ENCODE data around the gene PHACTR3. TPM values are rescaled to one million over a fixed set of nuclear protein-coding genes. Genes with fewer than 3 reads are reported as not detected.

PHACTR3 gene
- total RNA-seq, 1 experiment from 2014 or later: not detected

GRCh38 chr20:59661153-59661552 lies 56.8 kb downstream of the PHACTR3 start:
- no peak overlapping the region for H4K5ac ChIP-seq (ENCODE audit: insufficient read length, low read depth, low read length)
- Mint-ChIP-seq H3K4me1 (no peaks in the 10 kb centered on the region), H3K36me3 (ENCODE audit: insufficient read depth in 1 of 3, low read depth in 3 of 3) (peaks cover 2 to 20% (median 18%) of the 10 kb centered on the region in 3 experiments; a peak in 6 of 7 replicates), H3K27ac (no peak overlapping the region), H3K4me3 (no peak overlapping the region), H3K9me3 (peaks cover 26 to 99% of the 10 kb centered on the region in 2 experiments), H3K27me3 (ENCODE audit: low read depth) (peaks cover 33% of the 10 kb centered on the region)
- no peak overlapping the region for H2BK20ac ChIP-seq (ENCODE audit: low read depth, low read length, poor library complexity, severe bottlenecking)
- no peaks in the 10 kb centered on the region for H4K20me1 ChIP-seq (ENCODE audit: control insufficient read depth, insufficient read depth, insufficient read length)
- H2AK5ac ChIP-seq (ENCODE audit: insufficient read length, low read length): no peak overlapping the region
- H2BK15ac ChIP-seq (ENCODE audit: low read depth, low read length): no peak overlapping the region
- no peaks in the 10 kb centered on the region for H3K23me2 ChIP-seq (ENCODE audit: insufficient read length, low read depth, low read length, poor library complexity, severe bottlenecking)
- H3K23ac ChIP-seq (ENCODE audit: insufficient read length, low read depth, low read length): no peak overlapping the region
- H2AFZ ChIP-seq (ENCODE audit: low read length): no peak overlapping the region
- no peaks in the 10 kb centered on the region for H3K4me1 ChIP-seq (ENCODE audit: insufficient read depth, low read length)
- no peak overlapping the region for H2BK120ac ChIP-seq (ENCODE audit: low read depth, low read length, poor library complexity, severe bottlenecking)
- H3K79me2 ChIP-seq (ENCODE audit: insufficient read depth, low read length): no peaks in the 10 kb centered on the region
- TF ChIP-seq, protein P1, sequence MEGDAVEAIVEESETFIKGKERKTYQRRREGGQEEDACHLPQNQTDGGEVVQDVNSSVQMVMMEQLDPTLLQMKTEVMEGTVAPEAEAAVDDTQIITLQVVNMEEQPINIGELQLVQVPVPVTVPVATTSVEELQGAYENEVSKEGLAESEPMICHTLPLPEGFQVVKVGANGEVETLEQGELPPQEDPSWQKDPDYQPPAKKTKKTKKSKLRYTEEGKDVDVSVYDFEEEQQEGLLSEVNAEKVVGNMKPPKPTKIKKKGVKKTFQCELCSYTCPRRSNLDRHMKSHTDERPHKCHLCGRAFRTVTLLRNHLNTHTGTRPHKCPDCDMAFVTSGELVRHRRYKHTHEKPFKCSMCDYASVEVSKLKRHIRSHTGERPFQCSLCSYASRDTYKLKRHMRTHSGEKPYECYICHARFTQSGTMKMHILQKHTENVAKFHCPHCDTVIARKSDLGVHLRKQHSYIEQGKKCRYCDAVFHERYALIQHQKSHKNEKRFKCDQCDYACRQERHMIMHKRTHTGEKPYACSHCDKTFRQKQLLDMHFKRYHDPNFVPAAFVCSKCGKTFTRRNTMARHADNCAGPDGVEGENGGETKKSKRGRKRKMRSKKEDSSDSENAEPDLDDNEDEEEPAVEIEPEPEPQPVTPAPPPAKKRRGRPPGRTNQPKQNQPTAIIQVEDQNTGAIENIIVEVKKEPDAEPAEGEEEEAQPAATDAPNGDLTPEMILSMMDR (conservative IDR thresholded peaks at IDR 0.05): no peak
- no peak overlapping the region for H3K18ac ChIP-seq (ENCODE audit: insufficient read length, low read depth, low read length)
- no peak overlapping the region for H4K8ac ChIP-seq (replicated peaks; ENCODE audit: insufficient read length, low read depth, low read length)
- no peak overlapping the region for H3K27ac ChIP-seq (ENCODE audit: insufficient read length, low read depth, low read length)
- no peak overlapping the region for H3K9ac ChIP-seq (ENCODE audit: extremely low read depth, insufficient read length, low read length)
- no peak overlapping the region for H3K56ac ChIP-seq (ENCODE audit: insufficient read length, low read depth, low read length)
- H3K4me2 ChIP-seq (ENCODE audit: insufficient read depth, insufficient read length, low read length): no peak overlapping the region
- no peak overlapping the region for H3K4ac ChIP-seq (ENCODE audit: low read depth, low read length)
- H3K9me3 ChIP-seq (ENCODE audit: control insufficient read depth, low read depth, low read length): peaks cover 26% of the 10 kb centered on the region
- no CpG with 5 or more reads among the region's 8 CpGs for WGBS (ENCODE audit: extremely low coverage, insufficient read length, low lambda C conversion rate)
- DNase-seq: no peak
- no peaks in the 10 kb centered on the region for H3K79me1 ChIP-seq (ENCODE audit: insufficient read depth, low read depth, low read length, poor library complexity, severe bottlenecking)
- no peak overlapping the region for H3T11ph ChIP-seq (ENCODE audit: low read length)
- no peaks in the 10 kb centered on the region for H3K27me3 ChIP-seq (ENCODE audit: insufficient read depth, low read length)
- H2BK5ac ChIP-seq (ENCODE audit: insufficient read length, low read length): no peak overlapping the region
- H2BK12ac ChIP-seq (ENCODE audit: insufficient read length, low read depth, low read length): no peak overlapping the region
- H4K91ac ChIP-seq (ENCODE audit: insufficient read length, low read depth, low read length): no peak overlapping the region
- H3K14ac ChIP-seq (ENCODE audit: insufficient read depth, low read length): no peak overlapping the region

Measured in H9 (cell line).